ENCODE data around the gene ITGB3. TPM values are rescaled to one million over a fixed set of nuclear protein-coding genes. Genes with fewer than 3 reads are reported as not detected.

Gene ITGB3
- total and polyA plus RNA-seq, 2 experiments from 2014 or later: 3.5 to 7.2 TPM

DNA sequence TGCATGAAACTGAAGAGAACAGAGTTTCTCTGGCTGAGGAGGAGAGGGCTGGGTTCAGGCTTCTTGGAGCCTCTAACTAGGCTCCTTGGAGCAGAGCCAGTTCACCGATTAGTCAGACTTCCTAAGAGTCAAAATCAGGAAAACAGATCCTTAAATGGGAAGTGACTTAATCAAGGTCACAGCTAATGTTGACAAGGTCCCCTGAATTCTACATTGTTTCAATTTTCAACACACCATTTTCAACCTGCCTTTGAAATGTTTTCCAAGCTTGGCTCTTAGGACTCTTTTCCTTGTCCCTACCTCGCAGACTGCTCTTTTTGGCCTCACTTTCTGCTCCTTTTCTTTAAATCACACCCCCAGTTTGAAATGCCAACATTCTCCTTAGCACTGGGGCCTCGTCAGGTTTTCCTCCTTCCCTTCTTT lies 28.2 kb upstream of the ITGB3 start:
- peak; percentile 95 for DNase-seq
- Histone ChIP-seq H3K27ac (peak overlapping the region; percentile 48), H3K9me2 (ENCODE audit: insufficient read depth) (no peaks in the 10 kb centered on the region), H3K4me2 (ENCODE audit: unreplicated experiment) (peak overlapping the region; percentile 67), H3F3A (ENCODE audit: insufficient read depth) (peaks cover 18% of the 10 kb centered on the region), H2AFZ (peak overlapping the region; percentile 71), H3K27me3 (replicated peaks; ENCODE audit: insufficient read depth) (no peaks in the 10 kb centered on the region), H3K4me1 (ENCODE audit: insufficient read depth) (peaks cover 24% of the 10 kb centered on the region), H3K4me3 (0 out of 2 replicates have a peak overlapping the region, but pooled peaks have one; percentile 1), H3K36me3 (ENCODE audit: low read depth) (no peaks in the 10 kb centered on the region), H3K9me3 (ENCODE audit: low read depth) (no peaks in the 10 kb centered on the region), H3K79me2 (ENCODE audit: insufficient read depth) (no peaks in the 10 kb centered on the region), H4K20me1 (ENCODE audit: insufficient read depth) (no peaks in the 10 kb centered on the region), H3K9ac (peak overlapping the region; percentile 37; the same call in 1 of the 2 replicates)
- 27 to 30% methylated on average over 2 to 3 of the region's 3 CpGs for WGBS, 2 experiments (ENCODE audit: low coverage in 1 of 2, low lambda C conversion rate in 2 of 2, missing lambda C conversion rate in 2 of 2)
- no peak for TF ChIP-seq EZH2 (IDR thresholded peaks at IDR 0.05; ENCODE audit: insufficient read depth, poor library complexity, severe bottlenecking)
- no peak for TF ChIP-seq EZH2phosphoT487 (IDR thresholded peaks at IDR 0.05; ENCODE audit: insufficient read depth, low read depth)
- in situ Hi-C loops (cut with MboI): no loop called here

DNA sequence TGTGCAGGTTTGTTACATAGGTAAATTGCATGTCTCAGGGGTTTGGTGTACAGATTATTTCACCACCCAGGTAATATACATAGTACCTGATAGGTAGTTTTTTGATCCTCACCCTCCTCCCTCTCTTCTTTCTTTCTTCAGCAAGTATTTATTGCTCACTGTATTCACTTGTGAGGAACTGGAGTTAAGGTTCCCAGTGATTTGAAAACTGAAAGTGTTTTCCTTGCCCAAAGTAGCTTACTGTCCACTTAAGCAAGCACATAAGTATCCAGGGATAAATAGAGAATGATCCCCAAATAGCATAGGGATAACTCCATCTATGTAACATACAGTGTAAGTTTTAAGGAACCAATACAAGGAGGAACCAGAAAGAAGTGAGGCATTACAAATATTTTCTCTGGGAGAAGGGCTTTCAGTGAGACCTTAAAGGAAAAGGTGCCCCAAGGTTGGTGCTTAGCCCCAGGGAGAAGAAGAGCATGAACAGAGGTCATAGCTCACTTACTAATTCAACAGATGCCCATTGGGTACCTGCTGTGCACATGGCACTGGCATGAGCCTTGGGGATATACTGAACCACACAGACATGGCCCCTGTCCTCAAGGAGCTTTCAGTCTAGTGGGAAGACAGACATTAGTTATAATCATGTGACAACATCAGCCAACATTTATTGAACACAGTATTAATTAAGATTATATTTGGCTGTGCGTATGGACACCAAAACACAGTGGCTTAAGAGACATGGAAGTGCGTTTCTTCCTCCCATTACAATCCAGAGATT lies 27.5 kb upstream of the ITGB3 start:
- peak; percentile 18 for DNase-seq
- Histone ChIP-seq H3K9me3 (ENCODE audit: low read depth) (no peaks in the 10 kb centered on the region), H4K20me1 (ENCODE audit: insufficient read depth) (no peaks in the 10 kb centered on the region), H3K4me2 (ENCODE audit: unreplicated experiment) (peak overlapping the region; percentile 67), H3K36me3 (ENCODE audit: low read depth) (no peaks in the 10 kb centered on the region), H3K27me3 (replicated peaks; ENCODE audit: insufficient read depth) (no peaks in the 10 kb centered on the region), H2AFZ (0 out of 2 replicates have a peak overlapping the region, but pooled peaks have one; percentile 71), H3F3A (ENCODE audit: insufficient read depth) (peaks cover 21% of the 10 kb centered on the region), H3K27ac (peak overlapping the region; percentile 48; the same call in 1 of the 2 replicates), H3K9ac (0 out of 2 replicates have a peak overlapping the region, but pooled peaks have one; percentile 5), H3K4me1 (ENCODE audit: insufficient read depth) (peaks cover 25% of the 10 kb centered on the region), H3K9me2 (ENCODE audit: insufficient read depth) (no peaks in the 10 kb centered on the region), H3K79me2 (ENCODE audit: insufficient read depth) (no peaks in the 10 kb centered on the region), H3K4me3 (no peak overlapping the region)
- in situ Hi-C loops (cut with MboI): no loop called here
- no peak for TF ChIP-seq EZH2phosphoT487 (IDR thresholded peaks at IDR 0.05; ENCODE audit: insufficient read depth, low read depth)
- no peak for TF ChIP-seq EZH2 (IDR thresholded peaks at IDR 0.05; ENCODE audit: insufficient read depth, poor library complexity, severe bottlenecking)
- WGBS, 2 experiments (ENCODE audit: low coverage in 1 of 2, low lambda C conversion rate in 2 of 2, missing lambda C conversion rate in 2 of 2): 95 to 97% methylated on average over 2 of the region's 2 CpGs

GRCh38 chr17:47227862-47228261 lies 25.8 kb upstream of the ITGB3 start:
- H3K4me2 ChIP-seq (ENCODE audit: unreplicated experiment): no peak overlapping the region
- no peaks in the 10 kb centered on the region for H3K36me3 ChIP-seq (ENCODE audit: low read depth)
- no peak overlapping the region for H2AFZ ChIP-seq
- WGBS, 2 experiments (ENCODE audit: low coverage in 1 of 2, low lambda C conversion rate in 2 of 2, missing lambda C conversion rate in 2 of 2): 73 to 100% methylated on average over 1 to 2 of the region's 2 CpGs
- H3K4me1 ChIP-seq (ENCODE audit: insufficient read depth): peaks cover 25% of the 10 kb centered on the region
- H3K9me2 ChIP-seq (ENCODE audit: insufficient read depth): no peaks in the 10 kb centered on the region
- no peak overlapping the region for H3K9ac ChIP-seq
- no peak overlapping the region for H3K27ac ChIP-seq
- H3K27me3 ChIP-seq (replicated peaks; ENCODE audit: insufficient read depth): no peaks in the 10 kb centered on the region
- no peaks in the 10 kb centered on the region for H3K9me3 ChIP-seq (ENCODE audit: low read depth)
- no peak overlapping the region for H3K4me3 ChIP-seq
- no peak for DNase-seq
- TF ChIP-seq EZH2 (IDR thresholded peaks at IDR 0.05; ENCODE audit: insufficient read depth, poor library complexity, severe bottlenecking): no peak
- no peak for TF ChIP-seq EZH2phosphoT487 (IDR thresholded peaks at IDR 0.05; ENCODE audit: insufficient read depth, low read depth)
- H3F3A ChIP-seq (ENCODE audit: insufficient read depth): peaks cover 21% of the 10 kb centered on the region
- H3K79me2 ChIP-seq (ENCODE audit: insufficient read depth): no peaks in the 10 kb centered on the region
- in situ Hi-C loops (cut with MboI): no loop called here
- no peaks in the 10 kb centered on the region for H4K20me1 ChIP-seq (ENCODE audit: insufficient read depth)

DNA sequence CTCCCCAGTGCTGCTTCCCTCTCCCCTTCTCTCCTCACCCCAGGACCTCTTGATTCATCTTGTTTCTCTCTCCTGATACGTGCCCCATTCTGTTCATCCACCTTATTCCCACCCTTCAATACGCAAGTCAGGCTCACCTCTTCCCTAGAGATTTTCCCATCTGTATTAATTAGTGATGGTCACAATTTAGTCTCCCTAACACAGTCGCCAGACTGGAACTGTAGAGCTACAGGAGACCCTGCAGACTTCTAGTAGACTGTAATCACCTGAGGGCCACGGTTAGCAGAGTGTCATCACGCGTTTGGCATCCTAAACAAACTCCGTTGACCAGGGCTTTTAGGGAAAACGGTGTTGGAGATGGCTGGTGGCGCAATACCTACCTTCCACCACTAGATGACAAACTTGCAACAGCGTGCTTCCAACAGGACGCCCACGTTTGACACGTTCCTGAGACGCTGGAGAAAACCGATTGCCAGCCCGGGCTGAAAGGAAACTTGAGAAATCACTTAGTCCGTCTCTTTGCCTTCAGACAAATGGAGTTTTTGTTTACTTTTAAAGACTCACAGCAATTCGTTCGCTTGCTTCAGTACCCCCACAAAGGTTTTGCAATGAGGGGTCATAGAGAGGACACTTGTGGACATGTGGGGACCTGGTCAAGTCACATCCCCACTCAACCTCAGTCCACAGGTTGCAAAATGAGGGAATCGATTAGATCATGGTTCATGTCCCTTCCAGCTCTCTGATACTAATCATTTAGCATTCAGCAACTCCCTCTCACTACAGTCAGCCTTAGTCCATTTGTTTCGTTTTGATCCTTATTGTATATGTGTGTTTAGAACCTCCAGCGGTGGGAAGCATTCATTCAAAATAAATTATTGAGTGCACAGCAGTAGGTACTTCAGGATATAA lies 23.8 kb upstream of the ITGB3 start:
- no peaks in the 10 kb centered on the region for H3K9me3 ChIP-seq (ENCODE audit: low read depth)
- no peaks in the 10 kb centered on the region for H3K79me2 ChIP-seq (ENCODE audit: insufficient read depth)
- DNase-seq: peak; percentile 98
- peak overlapping the region; percentile 66 for H3K4me3 ChIP-seq
- H3K27me3 ChIP-seq (replicated peaks; ENCODE audit: insufficient read depth): no peaks in the 10 kb centered on the region
- peaks cover 21% of the 10 kb centered on the region for H3F3A ChIP-seq (ENCODE audit: insufficient read depth)
- H3K4me2 ChIP-seq (ENCODE audit: unreplicated experiment): peak overlapping the region; percentile 87
- H3K4me1 ChIP-seq (ENCODE audit: insufficient read depth): peaks cover 23% of the 10 kb centered on the region
- TF ChIP-seq EZH2 (IDR thresholded peaks at IDR 0.05; ENCODE audit: insufficient read depth, poor library complexity, severe bottlenecking) (no peak), EZH2phosphoT487 (IDR thresholded peaks at IDR 0.05; ENCODE audit: insufficient read depth, low read depth) (no peak)
- 6 to 7% methylated on average over 22 of the region's 22 CpGs for WGBS, 2 experiments (ENCODE audit: low coverage in 1 of 2, low lambda C conversion rate in 2 of 2, missing lambda C conversion rate in 2 of 2)
- H3K36me3 ChIP-seq (ENCODE audit: low read depth): no peaks in the 10 kb centered on the region
- peak overlapping the region; percentile 52 for H3K27ac ChIP-seq
- H4K20me1 ChIP-seq (ENCODE audit: insufficient read depth): no peaks in the 10 kb centered on the region
- H2AFZ ChIP-seq: peak overlapping the region; percentile 82
- H3K9me2 ChIP-seq (ENCODE audit: insufficient read depth): no peaks in the 10 kb centered on the region
- in situ Hi-C loops (cut with MboI): loop anchor here (10.0 kb wide), 1 partner anchor 85 kb away; no protein-coding TSS in a partner anchor
- peak overlapping the region; percentile 68 for H3K9ac ChIP-seq

All from GM23248 (cell line).